Tibial nerve (tissue), 4 donors: ENCODE results near the gene ARHGEF11.

ENCODE experiments used
- EP300 ChIP-seq, 2 donors: sonication (generic); formaldehyde crosslinking; IDR thresholded peaks; one replicate each; pipeline ENCODE4 v1.6.1; 2017; ENCODE audit warnings: antibody characterized with exemption in 2 of 2, mild to moderate bottlenecking in 1 of 2
- POLR2A ChIP-seq, 2 donors: fragments of 450-650 bp; IDR thresholded peaks; one replicate each; pipeline ENCODE4 v1.6.1; 2017; ENCODE audit warnings: antibody characterized with exemption in 2 of 2, mild to moderate bottlenecking in 2 of 2, moderate library complexity in 2 of 2
- TF ChIP-seq, protein P1 (sequence below), 5 experiments: fragments of 200-600 bp in 3 of 5; fragments of 450-650 bp in 2 of 5; sonication (generic) in 3 of 5; IDR thresholded peaks; one replicate each; pipeline ENCODE4 v1.5.1; 2016 to 2019; ENCODE audit warnings: antibody characterized with exemption in 5 of 5, mild to moderate bottlenecking in 3 of 5, moderate library complexity in 2 of 5

DNA sequence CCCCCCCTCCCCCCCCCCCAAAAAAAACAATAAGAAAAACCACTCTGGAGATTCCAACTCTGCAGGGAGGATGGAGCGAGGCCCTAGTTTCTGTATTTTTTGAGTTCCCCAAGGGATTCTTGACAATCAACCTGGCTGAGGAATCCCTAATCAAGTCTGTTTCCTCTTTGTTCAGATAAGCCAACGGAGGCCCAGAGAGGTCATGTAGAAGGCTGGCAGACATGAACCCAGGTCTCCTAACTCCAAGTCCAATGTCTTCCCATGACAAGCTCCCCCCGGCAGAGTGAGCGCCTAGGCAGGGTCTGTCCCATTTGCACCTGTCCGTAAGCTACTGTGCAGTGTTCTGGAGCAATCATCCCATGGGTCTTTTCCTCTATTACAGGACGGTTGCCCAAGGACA, 85.6 kb downstream of the ARHGEF11 start:
- TF ChIP-seq, protein P1, sequence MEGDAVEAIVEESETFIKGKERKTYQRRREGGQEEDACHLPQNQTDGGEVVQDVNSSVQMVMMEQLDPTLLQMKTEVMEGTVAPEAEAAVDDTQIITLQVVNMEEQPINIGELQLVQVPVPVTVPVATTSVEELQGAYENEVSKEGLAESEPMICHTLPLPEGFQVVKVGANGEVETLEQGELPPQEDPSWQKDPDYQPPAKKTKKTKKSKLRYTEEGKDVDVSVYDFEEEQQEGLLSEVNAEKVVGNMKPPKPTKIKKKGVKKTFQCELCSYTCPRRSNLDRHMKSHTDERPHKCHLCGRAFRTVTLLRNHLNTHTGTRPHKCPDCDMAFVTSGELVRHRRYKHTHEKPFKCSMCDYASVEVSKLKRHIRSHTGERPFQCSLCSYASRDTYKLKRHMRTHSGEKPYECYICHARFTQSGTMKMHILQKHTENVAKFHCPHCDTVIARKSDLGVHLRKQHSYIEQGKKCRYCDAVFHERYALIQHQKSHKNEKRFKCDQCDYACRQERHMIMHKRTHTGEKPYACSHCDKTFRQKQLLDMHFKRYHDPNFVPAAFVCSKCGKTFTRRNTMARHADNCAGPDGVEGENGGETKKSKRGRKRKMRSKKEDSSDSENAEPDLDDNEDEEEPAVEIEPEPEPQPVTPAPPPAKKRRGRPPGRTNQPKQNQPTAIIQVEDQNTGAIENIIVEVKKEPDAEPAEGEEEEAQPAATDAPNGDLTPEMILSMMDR (IDR thresholded peaks at IDR 0.05) = no peak
- TF ChIP-seq POLR2A (IDR thresholded peaks at IDR 0.05) = no peak
- no peak for TF ChIP-seq EP300 (IDR thresholded peaks at IDR 0.05)
